Activated T-helper 1 cell treated with anti-CD3 and anti-CD28 coated beads, Interleukin-12 subunit alpha, Interleukin-12 subunit beta, Interleukin-2, Interleukin-4 antibody, amounts not matched to agents 30 ng/mL and 10 ng/mL and 1 ng/mL, durations not matched to agents 14 hours and 24 hours and 36 hours (primary cell): Measurements from ENCODE around the gene KCNQ1. TPM values are rescaled to one million over a fixed set of nuclear protein-coding genes. Genes with fewer than 3 reads are reported as not detected.

Experiments
- DNase-seq: peaks from one replicate; pipeline ENCODE4 v3.0.0; 2021; ENCODE audit warnings: low spot score
- H3K27ac Mint-ChIP-seq: one replicate; pipeline ENCODE4 v1.8.0; 2021; ENCODE audit warnings: mild to moderate bottlenecking, mixed read lengths
- H3K27me3 Mint-ChIP-seq: one replicate; pipeline ENCODE4 v1.8.0; 2022; ENCODE audit warnings: mild to moderate bottlenecking, moderate library complexity, mixed read lengths; ENCODE audit not compliant: insufficient read depth
- H3K36me3 Mint-ChIP-seq: one replicate; pipeline ENCODE4 v1.8.0; 2021; ENCODE audit warnings: low read depth, mixed read lengths
- H3K4me1 Mint-ChIP-seq: one replicate; pipeline ENCODE4 v1.8.0; 2021; ENCODE audit warnings: low read depth, mixed read lengths
- H3K4me3 Mint-ChIP-seq: one replicate; pipeline ENCODE4 v1.8.0; 2021; ENCODE audit warnings: mild to moderate bottlenecking, moderate library complexity, mixed read lengths
- H3K9me3 Mint-ChIP-seq: one replicate; pipeline ENCODE4 v1.8.0; 2021; ENCODE audit warnings: mixed read lengths
- intact Hi-C: fragments of 100-400 bp; cut with micrococcal nuclease; formaldehyde crosslinking; loops from one replicate; pipeline ENCODE4 v1.15.1; 2024
- total RNA-seq: library from RNA; stranded (reverse); gene quantifications from 2 replicates; pipeline ENCODE4 v1.2.3, GENCODE V29; 2022

Gene KCNQ1
- total RNA-seq, 1 donor from 2014 or later, result 6.4 TPM

GRCh38 chr11:2816523-2816922, 371.7 kb downstream of the KCNQ1 start:
- intact Hi-C loops, result no loop called here
- Mint-ChIP-seq H3K27ac (no peak overlapping the region), H3K4me1 (peaks cover 17% of the 10 kb centered on the region), H3K4me3 (no peak overlapping the region), H3K9me3 (peaks cover 27% of the 10 kb centered on the region), H3K27me3 (no peaks in the 10 kb centered on the region), H3K36me3 (peaks cover 1% of the 10 kb centered on the region)
- DNase-seq, result no peak

- intact Hi-C loops, result no loop called here
- Mint-ChIP-seq H3K9me3 (peaks cover 32% of the 10 kb centered on the region), H3K27ac (no peak overlapping the region), H3K27me3 (no peaks in the 10 kb centered on the region), H3K36me3 (peaks cover 1% of the 10 kb centered on the region), H3K4me1 (peaks cover 17% of the 10 kb centered on the region), H3K4me3 (no peak overlapping the region)
- no peak for DNase-seq
Measured at GRCh38 chr11:2816941-2817421, 372.2 kb downstream of the KCNQ1 start.

- intact Hi-C loops, result no loop called here
- H3K4me1 Mint-ChIP-seq, result peaks cover 15% of the 10 kb centered on the region
- H3K9me3 Mint-ChIP-seq, result peaks cover 36% of the 10 kb centered on the region
- peaks cover 1% of the 10 kb centered on the region for H3K36me3 Mint-ChIP-seq
- no peak overlapping the region for H3K4me3 Mint-ChIP-seq
- no peaks in the 10 kb centered on the region for H3K27me3 Mint-ChIP-seq
- H3K27ac Mint-ChIP-seq, result no peak overlapping the region
- DNase-seq, result no peak
Measured at GRCh38 chr11:2817431-2817830, 372.6 kb downstream of the KCNQ1 start.

- DNase-seq, result no peak
- Mint-ChIP-seq H3K9me3 (peaks cover 42% of the 10 kb centered on the region), H3K27me3 (no peaks in the 10 kb centered on the region), H3K4me1 (peaks cover 9% of the 10 kb centered on the region), H3K4me3 (no peak overlapping the region), H3K27ac (no peak overlapping the region), H3K36me3 (peaks cover 1% of the 10 kb centered on the region)
- intact Hi-C loops, result no loop called here
Measured at GRCh38 chr11:2818021-2818420, 373.2 kb downstream of the KCNQ1 start.

GRCh38 chr11:2818503-2818902, 373.7 kb downstream of the KCNQ1 start:
- Mint-ChIP-seq H3K36me3 (peaks cover 1% of the 10 kb centered on the region), H3K4me1 (peaks cover 5% of the 10 kb centered on the region), H3K4me3 (no peak overlapping the region), H3K27me3 (no peaks in the 10 kb centered on the region), H3K9me3 (peaks cover 47% of the 10 kb centered on the region), H3K27ac (no peak overlapping the region)
- DNase-seq, result no peak
- intact Hi-C loops, result no loop called here

- H3K36me3 Mint-ChIP-seq, result peaks cover 1% of the 10 kb centered on the region
- H3K9me3 Mint-ChIP-seq, result peaks cover 53% of the 10 kb centered on the region
Measured at GRCh38 chr11:2819316-2819715, 374.5 kb downstream of the KCNQ1 start.

GRCh38 chr11:2820976-2821375, 376.2 kb downstream of the KCNQ1 start:
- Mint-ChIP-seq H3K27ac (no peak overlapping the region), H3K4me1 (no peaks in the 10 kb centered on the region), H3K4me3 (no peak overlapping the region), H3K9me3 (peaks cover 51% of the 10 kb centered on the region), H3K27me3 (no peaks in the 10 kb centered on the region), H3K36me3 (no peaks in the 10 kb centered on the region)
- no peak for DNase-seq
- intact Hi-C loops, result no loop called here

More at GRCh38 chr11:2819316-2819715, 374.5 kb downstream of the KCNQ1 start:
- intact Hi-C loops, result no loop called here
- H3K4me3 Mint-ChIP-seq, result no peak overlapping the region
- H3K27ac Mint-ChIP-seq, result no peak overlapping the region
- H3K27me3 Mint-ChIP-seq, result no peaks in the 10 kb centered on the region
- no peak for DNase-seq
- H3K4me1 Mint-ChIP-seq, result no peaks in the 10 kb centered on the region

GRCh38 chr11:2821891-2822290, 377.1 kb downstream of the KCNQ1 start:
- Mint-ChIP-seq H3K36me3 (no peaks in the 10 kb centered on the region), H3K4me1 (no peaks in the 10 kb centered on the region), H3K4me3 (no peak overlapping the region), H3K27ac (no peak overlapping the region), H3K27me3 (peaks cover 3% of the 10 kb centered on the region), H3K9me3 (peaks cover 51% of the 10 kb centered on the region)
- no peak for DNase-seq
- intact Hi-C loops, result no loop called here

- no peak overlapping the region for H3K4me3 Mint-ChIP-seq
- peaks cover 3% of the 10 kb centered on the region for H3K27me3 Mint-ChIP-seq
- H3K27ac Mint-ChIP-seq, result no peak overlapping the region
- peaks cover 51% of the 10 kb centered on the region for H3K9me3 Mint-ChIP-seq
- no peak for DNase-seq
- H3K36me3 Mint-ChIP-seq, result peaks cover 2% of the 10 kb centered on the region
- intact Hi-C loops, result no loop called here
- no peaks in the 10 kb centered on the region for H3K4me1 Mint-ChIP-seq
Measured at GRCh38 chr11:2824851-2825250, 380.0 kb downstream of the KCNQ1 start.

GRCh38 chr11:2825261-2825888, 380.6 kb downstream of the KCNQ1 start:
- Mint-ChIP-seq H3K9me3 (peaks cover 48% of the 10 kb centered on the region), H3K4me3 (no peak overlapping the region), H3K27ac (no peak overlapping the region), H3K27me3 (peaks cover 3% of the 10 kb centered on the region), H3K36me3 (peaks cover 2% of the 10 kb centered on the region), H3K4me1 (no peaks in the 10 kb centered on the region)
- intact Hi-C loops, result no loop called here
- no peak for DNase-seq

- Mint-ChIP-seq H3K4me3 (no peak overlapping the region), H3K4me1 (no peaks in the 10 kb centered on the region), H3K9me3 (peaks cover 48% of the 10 kb centered on the region), H3K27ac (no peak overlapping the region), H3K27me3 (peaks cover 3% of the 10 kb centered on the region), H3K36me3 (peaks cover 2% of the 10 kb centered on the region)
- intact Hi-C loops, result no loop called here
- no peak for DNase-seq
Measured at GRCh38 chr11:2825889-2826678, 381.3 kb downstream of the KCNQ1 start.

- intact Hi-C loops, result no loop called here
- Mint-ChIP-seq H3K4me1 (no peaks in the 10 kb centered on the region), H3K4me3 (no peak overlapping the region), H3K36me3 (peaks cover 2% of the 10 kb centered on the region), H3K27ac (no peak overlapping the region), H3K9me3 (peaks cover 46% of the 10 kb centered on the region), H3K27me3 (peaks cover 3% of the 10 kb centered on the region)
- DNase-seq, result no peak
Measured at GRCh38 chr11:2826679-2827056, 381.9 kb downstream of the KCNQ1 start.

GRCh38 chr11:2827256-2827655, 382.4 kb downstream of the KCNQ1 start:
- intact Hi-C loops, result no loop called here
- peaks cover 2% of the 10 kb centered on the region for H3K36me3 Mint-ChIP-seq
- no peak overlapping the region for H3K27ac Mint-ChIP-seq
- H3K9me3 Mint-ChIP-seq, result peaks cover 40% of the 10 kb centered on the region
- no peak overlapping the region for H3K4me3 Mint-ChIP-seq
- H3K4me1 Mint-ChIP-seq, result no peaks in the 10 kb centered on the region
- no peak for DNase-seq
- H3K27me3 Mint-ChIP-seq, result peaks cover 3% of the 10 kb centered on the region
